ENCODE results near the gene MYH11.

DNA sequence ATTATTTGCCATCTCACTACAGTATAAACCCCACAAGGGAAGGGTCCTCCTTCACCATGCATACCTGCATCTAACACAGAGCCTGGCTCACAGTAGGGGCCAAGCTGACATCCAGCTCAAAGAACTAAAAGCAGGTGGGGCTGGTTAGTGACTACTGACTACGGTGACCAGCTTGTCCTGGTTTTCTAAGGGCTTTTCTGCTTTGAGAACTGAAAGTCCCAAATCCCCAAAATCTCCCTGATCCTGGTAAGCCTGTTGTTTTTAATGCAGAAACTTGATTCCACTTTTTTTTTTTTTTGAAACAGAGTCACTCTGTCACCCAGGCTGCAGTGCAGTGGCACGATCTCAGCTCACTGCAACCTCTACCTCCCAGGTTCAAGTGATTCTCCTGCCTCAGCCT lies 117.4 kb downstream of the MYH11 start:
- TF ChIP-seq, protein P1, sequence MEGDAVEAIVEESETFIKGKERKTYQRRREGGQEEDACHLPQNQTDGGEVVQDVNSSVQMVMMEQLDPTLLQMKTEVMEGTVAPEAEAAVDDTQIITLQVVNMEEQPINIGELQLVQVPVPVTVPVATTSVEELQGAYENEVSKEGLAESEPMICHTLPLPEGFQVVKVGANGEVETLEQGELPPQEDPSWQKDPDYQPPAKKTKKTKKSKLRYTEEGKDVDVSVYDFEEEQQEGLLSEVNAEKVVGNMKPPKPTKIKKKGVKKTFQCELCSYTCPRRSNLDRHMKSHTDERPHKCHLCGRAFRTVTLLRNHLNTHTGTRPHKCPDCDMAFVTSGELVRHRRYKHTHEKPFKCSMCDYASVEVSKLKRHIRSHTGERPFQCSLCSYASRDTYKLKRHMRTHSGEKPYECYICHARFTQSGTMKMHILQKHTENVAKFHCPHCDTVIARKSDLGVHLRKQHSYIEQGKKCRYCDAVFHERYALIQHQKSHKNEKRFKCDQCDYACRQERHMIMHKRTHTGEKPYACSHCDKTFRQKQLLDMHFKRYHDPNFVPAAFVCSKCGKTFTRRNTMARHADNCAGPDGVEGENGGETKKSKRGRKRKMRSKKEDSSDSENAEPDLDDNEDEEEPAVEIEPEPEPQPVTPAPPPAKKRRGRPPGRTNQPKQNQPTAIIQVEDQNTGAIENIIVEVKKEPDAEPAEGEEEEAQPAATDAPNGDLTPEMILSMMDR (IDR thresholded peaks at IDR 0.05), result no peak
- no peak for TF ChIP-seq POLR2A (IDR thresholded peaks at IDR 0.05)

All from breast epithelium (tissue), 3 donors.